GM23248 (cell line): ENCODE data around the gene GBP5.

Experiments used
- EZH2 ChIP-seq: fragments of 200-600 bp; sonication (generic); IDR thresholded peaks from 2 replicates; pipeline ENCODE4 v1.6.1; 2018; ENCODE audit warnings: antibody characterized with exemption, mild to moderate bottlenecking; ENCODE audit not compliant: insufficient read depth, poor library complexity, severe bottlenecking
- EZH2phosphoT487 ChIP-seq: fragments of 200-600 bp; sonication (generic); IDR thresholded peaks from 2 replicates; pipeline ENCODE4 v1.6.1; 2018; ENCODE audit warnings: antibody characterized with exemption, moderate library complexity, mild to moderate bottlenecking, low read depth; ENCODE audit not compliant: insufficient read depth

DNA sequence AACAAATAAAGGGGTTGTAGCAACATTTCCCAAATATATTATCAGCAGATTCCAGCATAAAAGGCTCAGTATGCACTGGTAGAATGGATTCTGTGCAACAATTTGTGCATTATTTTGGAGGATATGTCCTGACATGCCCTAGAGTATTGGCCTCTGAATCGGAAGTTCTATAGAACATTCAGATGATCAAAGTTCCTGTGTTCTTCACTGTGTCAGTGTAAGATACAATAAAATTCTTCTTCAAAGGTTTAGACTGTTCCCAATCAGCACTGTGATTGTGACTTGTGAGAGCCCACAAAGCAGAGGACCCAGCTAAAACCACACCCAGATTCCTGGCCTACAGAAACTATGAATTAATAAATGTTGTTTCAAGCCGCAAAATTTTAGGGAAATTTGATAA lies 33.6 kb upstream of the GBP5 start:
- TF ChIP-seq EZH2phosphoT487: no peak
- TF ChIP-seq EZH2: no peak
